Hematopoietic multipotent progenitor cell treated with erythropoietin and hydrocortisone succinate and interleukin-3 and kit ligand, for 17 days (in vitro differentiated cells): ENCODE measurements around the gene HPCAL4.

Source experiments
- DNase-seq: peaks from one replicate; pipeline ENCODE4 v3.0.0-alpha.2; 2015; ENCODE audit warnings: low spot score

The HPCAL4 gene

DNA sequence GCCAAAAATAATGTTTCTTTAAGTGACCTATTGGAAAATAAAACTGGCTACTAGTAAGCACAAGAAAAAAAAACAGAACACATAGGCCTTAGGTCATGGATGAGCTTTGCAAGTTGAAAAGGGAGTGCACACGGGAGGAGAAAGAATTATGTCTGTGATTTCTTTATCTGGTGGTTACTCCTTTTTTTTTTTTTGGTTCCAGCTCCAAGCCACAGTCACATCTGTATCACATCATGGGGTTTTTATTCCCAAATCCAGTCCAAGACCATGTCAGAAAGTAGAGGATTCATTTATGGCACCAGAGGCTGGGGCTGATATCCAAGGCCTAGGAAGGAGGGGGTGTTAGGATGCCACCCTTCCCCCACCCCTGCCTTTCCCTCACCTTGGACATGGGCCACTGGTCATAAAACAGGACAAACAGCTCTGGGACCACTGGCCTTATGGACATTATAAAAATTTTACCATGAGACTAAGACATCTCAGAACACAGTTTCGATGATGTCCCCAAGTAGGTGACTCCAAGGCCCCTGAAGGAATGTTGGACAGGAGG lies 41.5 kb downstream of the HPCAL4 start:
- no peak for DNase-seq

DNA sequence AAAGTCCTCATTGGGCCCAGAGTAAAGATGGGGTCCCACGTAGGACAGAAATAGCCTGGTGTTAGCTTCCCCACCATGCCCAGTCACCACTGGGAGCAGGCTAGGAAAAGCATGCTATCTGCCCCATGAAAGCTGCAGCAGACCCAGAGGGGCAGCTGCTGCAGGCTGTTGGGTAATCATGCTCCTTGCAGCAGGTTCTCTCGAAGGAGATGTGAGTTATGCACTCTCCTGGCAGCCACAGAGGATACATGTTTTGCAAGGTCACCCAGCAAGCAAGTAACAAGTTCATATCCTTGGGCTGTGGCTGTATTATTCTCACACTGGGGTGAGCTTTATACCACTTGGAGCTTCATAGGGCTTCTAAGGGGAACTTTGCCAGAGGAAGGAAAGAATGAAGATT lies 42.7 kb downstream of the HPCAL4 start:
- no peak for DNase-seq

DNA sequence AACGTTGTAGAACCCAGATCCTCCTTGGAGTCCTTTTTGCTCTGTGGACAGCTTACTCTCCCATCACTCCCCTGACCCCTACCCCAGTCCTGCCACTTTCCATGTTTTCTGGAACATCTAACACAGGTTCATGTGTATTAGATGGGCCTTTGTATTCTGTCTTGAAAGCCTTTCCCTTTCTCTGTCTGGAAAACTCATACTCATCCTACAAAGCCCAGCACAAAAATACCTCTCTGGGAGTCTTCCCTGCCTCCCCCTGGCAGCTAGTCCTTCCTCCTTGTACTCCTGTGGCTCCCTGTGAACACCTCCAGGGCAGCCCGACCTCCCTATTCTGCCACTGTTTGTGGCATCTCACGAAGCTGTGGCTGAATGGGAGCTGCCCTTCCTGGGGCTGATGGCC lies 44.0 kb downstream of the HPCAL4 start:
- DNase-seq, result no peak

DNA sequence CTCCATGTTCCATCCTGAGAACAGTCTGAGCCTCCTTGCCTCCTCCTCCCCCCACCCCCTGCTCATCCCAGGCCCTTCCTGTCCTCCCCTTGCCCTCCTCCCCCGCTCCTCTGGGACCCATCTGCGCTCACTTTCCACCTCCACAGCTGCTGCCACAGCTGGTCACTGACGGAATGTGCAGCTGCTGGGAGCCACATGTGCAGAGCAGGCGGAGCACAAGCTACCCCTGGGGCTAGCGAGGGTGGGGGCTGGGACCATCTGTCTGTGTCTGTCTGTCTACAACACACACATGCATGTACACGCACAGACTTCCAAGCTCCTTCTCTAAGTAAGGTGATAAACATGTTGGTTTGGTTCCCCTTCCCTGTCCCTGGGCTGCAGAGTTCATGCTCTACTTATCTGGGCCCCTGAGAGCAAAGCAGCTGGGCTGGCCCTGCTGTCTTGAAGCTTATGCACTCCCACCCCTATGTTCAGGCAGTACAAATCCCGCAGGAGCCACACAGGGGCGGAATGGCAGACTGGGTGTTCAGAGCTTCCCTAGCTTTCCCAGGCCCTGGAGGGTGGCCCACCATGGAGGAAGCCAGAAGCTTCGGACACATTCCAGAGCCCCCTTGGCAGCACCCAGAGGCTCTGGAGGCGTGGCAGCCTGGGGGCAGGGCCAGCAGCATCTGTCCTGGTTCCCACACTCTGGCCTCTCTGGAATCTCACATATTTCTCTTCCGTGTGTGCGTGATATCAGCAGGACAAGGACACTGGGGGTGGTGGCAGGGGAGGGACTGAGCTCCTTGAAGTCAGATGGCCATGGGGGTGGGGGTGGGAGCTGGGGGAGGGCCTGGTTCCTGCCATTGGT lies 44.8 kb downstream of the HPCAL4 start:
- no peak for DNase-seq

DNA sequence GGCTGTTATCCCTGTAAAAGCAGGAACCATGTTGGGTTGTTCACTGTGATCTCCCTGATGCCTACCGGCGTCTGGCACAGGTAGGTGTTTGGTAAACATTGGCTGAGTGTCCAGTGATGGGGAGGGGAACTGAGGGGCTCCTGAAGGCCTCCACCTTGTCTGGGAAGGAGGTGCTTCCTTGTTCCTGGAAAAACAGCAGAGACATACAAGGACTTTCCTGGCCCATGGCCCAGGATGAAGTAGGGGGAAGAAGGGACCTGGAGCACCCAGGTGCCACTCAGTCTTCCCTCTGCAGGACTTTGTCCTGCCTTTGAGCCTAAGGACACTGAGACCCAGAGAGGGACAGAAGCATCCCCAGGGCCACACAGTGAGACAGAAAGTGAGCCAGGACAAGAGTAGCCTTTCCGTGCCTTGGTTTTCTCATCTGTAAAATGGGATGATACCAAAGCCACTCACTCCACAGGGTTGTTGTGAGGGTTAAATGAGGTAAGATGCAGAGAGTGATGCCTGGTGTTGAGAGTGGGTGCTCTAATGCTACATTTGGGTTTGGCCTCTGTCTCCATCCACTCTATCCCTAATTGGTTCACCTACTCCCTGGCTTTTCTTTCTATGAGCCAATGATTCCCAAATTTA lies 45.7 kb downstream of the HPCAL4 start:
- DNase-seq, result no peak

DNA sequence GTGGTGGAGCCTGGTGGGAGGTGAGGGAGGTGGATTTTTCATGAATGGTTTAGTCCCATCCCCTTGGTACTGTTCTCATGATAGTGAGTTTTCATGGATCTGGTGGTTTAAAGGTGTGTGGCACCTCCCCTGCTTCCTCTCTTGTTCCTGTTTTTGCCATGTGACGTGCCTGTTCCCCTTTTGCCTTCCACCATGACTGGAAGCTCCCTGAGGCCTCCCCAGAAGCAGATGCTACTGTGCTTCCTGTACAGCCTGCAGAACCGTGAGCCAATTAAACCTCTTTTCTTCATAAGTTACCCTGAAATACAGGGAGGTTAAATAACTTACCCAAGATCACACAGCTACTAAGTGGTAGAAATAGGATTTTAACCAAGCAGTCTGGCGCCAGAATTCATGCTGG lies 47.5 kb downstream of the HPCAL4 start:
- no peak for DNase-seq

DNA sequence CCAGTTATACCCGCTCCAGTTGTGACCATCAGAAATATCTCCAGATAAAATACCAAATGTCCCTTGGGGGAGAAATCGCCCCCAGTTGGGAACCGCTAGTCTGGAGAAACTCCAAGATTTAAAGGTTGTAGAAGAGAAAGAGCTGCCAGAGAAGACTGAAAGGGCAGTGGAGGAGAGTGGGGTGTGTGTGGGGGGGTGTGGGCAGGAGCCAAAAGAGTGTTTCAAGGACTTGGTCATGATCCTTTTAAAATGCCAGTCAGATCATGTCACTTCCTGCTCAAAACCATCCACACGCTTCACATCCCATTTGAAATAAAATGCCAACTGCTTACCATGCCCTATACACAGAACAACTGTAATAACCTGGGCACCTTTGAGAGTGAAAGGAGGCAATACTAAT lies 48.4 kb downstream of the HPCAL4 start:
- no peak for DNase-seq

DNA sequence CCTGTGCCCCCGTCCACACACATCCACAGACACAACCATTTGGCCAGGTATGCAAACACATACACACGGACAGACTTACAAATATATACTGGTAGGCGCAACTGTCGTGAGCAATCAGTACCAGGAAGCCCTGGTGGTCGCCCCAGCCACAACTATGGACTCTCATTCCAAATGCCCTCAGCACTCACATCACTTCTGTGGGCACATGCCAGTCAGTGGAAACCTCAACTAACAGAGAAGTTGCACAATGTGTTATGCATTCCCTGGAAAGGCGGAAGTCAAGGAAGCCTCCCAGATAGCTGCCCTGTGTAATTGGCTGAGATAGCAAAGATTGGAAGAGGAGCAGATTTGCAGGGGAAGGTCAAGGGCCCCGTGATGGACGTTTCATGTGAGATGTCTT lies 50.4 kb downstream of the HPCAL4 start:
- no peak for DNase-seq

DNA sequence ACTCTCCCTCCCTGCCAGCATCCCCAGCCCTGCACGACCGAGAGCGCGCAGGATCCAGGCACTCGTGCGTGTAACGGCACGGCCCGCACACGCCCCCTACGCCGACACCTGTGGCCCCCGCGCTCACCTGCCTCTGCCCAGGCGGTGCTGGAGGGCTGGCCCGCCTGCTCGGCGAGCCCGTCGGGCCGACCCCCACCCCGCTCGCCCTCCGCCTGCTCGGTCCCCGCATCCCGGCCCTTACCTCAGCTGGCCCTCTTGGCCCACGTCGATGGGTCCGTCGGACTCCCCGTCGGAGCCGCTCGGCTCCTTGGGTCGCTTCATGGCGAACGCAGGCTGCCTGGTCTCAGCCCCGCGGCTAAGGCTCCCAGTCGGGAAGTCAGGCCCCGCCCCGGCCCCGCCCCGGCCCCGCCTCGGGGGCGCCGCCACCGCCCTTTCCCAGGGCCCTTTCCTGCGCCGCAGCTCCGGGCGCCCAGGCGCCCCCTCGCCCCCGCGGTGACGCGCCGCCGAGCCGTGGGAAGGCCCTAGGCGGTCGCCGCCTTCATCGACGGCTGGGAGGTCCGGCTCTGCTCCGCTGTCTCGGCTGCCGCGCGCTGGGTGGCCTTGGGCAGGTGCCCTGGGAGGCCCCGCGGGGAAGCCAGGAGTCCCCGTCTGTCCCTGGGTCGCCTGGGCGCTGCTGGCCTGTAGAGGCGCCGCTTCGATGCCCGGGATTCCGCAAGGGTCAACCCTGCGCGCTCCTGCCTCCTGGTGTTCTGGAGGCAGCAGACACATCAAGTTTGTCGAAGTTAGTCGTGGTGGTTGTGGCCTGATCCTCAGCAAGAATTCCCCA lies 51.7 kb downstream of the HPCAL4 start, which contains the start of gene HEYL:
Gene HEYL (minus strand): TSS at position 339 of the 826 bp plus-strand sequence. CDS start 18 bp downstream, at position 321.
- no peak for DNase-seq

DNA sequence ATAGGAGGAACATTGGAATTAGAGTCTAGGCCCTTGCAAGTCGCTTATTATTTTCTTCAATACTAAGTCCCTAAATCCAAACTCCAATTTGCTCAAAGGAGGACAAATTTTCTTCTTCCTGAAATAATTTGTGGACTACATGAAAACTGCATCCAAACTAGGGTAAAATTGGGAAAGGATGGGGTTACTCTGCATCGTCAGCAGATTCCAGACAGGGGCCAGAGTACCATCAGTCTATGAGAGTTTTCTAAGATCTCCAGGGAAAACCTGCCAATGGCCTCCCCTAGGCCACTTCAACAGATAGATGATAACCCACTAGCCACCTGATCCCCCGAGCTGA lies 52.3 kb downstream of the HPCAL4 start:
- DNase-seq, result no peak

DNA sequence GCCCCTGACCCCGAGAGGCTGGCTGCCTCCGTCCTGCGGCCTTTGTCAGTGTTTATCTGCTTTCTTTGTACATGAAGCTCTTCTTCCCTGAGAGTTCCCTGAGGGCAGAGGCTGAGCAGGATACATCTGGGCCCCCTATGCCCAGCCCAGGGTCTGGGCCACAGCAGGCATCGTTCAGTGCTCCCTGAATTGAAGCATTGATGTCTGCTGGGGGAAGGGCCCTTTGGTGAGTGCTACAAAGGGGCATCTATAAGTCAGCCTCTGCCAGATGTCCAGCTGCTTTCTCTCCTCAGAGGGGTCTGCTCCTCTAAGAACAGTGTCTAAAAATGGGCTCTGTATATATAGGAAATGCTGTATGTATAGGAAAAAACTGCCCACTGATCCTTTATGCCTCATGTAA lies 53.9 kb downstream of the HPCAL4 start:
- no peak for DNase-seq

DNA sequence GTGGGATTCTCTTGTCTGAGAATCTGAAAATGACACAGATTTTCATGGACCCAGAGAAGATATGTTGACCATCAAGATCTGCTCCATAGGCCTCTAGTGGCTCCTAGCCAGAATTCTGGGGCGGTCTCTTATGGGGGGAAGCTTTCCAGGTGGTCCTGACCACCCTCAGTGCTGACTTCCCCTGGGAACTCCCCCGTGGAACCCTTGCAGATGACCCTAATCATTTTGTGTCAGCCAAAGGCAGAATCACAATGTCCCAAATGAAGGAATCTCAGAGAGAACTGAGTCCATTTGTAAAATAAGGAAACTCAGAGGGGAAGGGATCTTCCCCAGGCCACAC lies 55.4 kb downstream of the HPCAL4 start:
- no peak for DNase-seq

DNA sequence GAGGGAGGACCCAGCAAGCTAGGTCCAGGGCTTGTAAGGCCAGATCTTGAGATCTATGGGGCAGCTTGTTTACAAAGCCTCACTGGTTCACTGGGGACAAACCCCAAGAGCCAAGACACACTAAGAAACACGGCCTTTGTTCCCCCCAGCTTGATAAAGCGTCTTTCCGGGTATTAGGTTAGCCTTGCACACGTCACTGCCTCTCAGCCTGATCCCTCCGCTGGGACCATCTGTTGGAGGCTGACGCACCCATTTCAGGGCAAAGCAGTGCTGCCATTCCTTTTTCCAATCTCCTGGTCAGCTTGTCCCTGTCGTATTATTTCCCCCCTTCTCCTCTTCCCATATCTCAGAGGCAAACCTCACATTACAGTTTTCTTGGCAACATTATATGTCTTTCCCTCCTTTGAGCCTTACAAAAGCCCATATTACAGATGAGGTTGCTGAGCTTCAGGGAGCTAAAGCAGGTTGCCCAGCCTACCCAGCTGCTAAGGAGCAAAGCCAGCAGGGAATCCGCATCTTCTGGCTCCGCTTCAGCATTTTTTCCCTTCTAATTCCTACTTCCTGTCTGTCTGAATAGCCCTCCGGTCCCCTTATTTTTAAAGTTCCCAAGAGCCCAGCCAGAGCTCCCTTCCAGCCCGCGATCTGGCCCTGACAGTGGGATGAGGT lies 55.9 kb downstream of the HPCAL4 start:
- no peak for DNase-seq

DNA sequence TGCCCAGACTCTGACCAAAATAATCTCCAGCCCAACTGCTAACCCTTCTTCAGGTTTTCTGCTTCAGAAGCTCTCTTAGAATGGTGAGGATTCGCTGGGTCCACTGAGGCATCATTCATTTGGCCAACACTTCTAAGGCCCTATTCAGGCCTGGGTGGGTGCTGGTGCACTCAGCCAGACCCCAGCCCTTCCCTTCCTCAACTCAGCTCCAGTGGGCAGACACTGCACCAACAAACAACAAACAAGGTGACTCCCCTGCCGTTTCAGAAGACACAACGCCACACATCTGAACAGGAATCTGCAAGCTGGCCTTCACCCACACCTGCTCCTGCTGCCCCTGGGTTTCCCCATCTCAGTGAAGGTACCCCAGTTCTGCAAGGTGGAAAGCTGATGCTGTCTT lies 57.8 kb downstream of the HPCAL4 start:
- no peak for DNase-seq

DNA sequence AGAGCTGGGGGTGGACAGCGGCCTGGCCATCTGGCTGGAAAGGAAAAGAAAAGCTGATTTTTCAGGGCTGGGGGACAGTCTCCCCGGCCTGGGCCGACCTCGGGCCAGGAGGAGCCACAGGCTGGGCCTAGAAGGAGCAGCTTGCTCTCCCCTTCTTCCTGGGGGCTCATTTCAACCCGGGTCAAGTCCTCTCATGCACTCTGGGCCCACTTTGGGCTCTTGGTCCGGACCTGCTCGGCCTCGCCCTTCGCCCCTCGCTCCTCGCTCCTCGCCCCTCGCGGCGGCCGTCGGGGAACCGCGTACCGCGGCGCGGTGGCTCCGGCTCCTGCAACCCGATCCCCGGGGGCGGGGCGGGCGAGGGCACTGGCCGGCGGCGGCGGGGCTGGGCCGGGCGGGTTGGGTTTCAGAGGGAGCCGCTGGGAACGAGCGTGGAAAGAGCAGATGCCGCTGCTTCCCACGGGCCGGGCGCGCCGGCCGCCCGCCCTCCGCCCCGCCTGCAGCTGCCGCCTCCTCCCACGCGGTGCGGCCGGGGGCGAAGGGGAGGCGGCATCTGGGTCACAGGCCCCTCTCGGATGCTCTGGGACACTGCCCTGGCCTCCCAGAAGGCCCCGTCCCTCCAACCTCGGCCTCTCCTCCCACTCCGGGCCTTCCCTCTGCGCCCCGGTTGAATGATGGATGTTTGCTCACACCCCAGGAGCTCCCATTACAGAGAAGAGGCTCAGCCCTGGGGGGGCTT lies 58.4 kb downstream of the HPCAL4 start:
- DNase-seq, result no peak

DNA sequence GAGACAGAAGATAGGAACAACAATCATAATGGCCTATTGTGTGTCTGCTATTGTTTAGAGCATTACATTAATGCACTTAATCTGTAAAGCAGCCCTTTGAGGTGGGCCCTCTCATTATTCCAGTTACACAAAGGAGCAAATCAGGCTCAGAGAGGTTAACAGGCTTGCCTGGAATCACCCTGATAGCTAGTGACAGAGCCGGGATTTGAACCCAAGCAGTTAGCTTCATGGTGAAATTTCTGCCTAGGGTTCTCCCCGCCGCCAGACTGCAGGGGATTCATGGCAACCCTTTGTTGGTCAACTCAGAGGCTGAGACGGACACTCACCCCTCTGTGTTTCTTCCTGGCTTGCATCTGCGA lies 58.9 kb downstream of the HPCAL4 start:
- DNase-seq, result no peak

DNA sequence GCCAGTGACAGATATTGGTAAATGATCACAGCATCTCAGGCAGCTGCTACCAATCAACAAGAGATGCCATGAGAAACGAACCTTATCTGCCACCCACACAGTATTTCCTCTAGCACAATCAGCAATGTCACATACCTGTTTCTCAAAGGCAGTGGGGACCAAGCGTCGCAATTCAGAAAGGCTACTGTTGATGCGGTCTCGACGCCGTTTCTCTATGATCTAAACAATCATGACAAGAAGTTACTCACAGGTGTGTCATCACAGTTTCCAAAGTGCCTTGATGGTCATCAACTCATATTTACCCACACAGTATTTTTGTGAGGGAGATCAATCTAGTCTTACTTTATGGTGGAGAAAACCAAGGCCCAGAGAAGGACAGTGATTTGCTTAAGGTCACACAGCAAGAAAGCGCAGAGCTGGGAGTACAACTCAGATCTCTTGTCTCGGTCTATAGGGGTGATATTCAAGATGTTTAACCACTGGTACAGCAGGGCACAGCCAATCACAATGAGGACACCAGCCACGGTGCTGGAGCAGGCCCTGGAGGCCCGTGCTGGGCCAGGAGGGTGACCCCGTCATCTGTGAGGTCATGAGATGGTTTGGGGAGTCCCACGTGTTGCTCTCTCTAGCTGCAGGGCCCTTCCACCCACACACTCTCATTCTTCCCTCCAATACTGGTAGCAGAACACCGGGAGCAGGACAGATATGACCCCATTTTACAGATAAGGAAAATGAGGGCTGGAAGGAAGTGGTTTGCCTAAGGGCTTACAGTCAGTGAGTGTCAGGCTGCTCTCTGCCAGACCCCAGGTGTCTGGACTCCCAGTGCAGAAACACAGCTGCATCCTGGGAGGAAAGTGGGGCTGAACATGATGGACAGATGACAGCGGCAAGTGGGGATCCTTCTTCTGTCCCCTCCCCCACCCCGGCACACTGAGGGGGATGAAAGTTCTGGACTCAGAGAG lies 59.6 kb downstream of the HPCAL4 start:
- no peak for DNase-seq

DNA sequence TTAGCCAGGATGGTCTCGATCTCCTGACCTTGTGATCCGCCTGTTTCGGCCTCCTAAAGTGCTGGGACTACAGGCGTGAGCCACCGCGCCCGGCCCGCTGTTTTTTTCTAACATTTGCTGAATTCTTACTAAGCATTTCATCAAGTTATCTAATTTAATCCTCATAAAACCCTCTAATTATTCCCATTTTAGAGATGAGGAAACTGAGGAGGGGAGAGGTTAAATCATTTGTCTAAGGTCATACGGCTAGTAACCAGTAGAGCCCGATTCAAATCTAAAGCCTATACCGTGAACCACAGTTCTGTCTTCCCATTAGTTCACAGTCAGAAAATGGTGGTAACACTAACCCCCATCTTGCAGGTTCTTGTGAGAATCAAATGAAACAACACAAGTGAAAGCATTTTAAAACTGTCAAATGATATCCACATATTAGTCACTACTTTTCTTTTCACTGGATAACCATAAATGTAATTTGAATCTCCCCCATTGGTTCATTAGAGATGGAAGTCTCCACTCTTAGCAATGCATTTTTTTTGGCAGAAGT lies 62.4 kb downstream of the HPCAL4 start:
- no peak for DNase-seq
